ENCODE data around the gene CT55.
"Not testable (repeated sequence)": the region's sequence is repeated elsewhere in the genome, so short reads cannot be mapped to it uniquely, and the experiment has no call there.

The CT55 gene, protein sequence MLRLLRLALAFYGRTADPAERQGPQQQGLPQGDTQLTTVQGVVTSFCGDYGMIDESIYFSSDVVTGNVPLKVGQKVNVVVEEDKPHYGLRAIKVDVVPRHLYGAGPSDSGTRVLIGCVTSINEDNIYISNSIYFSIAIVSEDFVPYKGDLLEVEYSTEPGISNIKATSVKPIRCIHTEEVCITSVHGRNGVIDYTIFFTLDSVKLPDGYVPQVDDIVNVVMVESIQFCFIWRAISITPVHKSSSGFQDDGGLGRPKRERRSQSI

DNA sequence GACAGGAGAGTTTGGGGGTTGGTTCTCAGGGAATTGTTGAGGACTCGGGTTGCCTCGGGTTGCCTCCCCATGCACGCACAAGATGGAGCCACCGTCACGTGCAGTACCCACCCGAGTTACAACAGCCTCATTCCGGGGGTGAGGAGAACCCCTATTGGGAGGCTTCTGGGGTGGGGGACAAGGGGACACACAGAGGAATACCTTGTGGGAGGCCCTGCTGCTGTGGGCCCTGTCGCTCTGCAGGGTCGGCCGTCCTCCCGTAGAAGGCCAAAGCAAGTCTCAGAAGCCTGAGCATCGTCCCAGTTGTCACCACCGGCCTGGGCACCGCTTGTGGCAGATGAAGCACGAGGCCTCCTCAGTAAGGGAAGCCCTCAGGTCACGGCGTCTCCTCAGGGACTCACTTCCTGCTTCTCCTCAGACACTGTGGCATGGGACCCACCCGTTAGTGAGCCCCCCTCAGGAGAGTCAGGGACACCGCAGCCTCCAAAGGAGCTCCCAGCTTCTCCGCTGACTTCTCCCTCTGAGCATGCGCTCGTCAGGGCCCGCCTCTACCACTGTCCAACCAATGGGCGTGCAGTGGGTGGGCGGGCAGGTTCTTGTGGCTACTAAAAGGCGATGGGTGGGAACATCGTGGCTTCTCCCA is at the start of gene CT55:
Gene CT55, minus strand, starts transcription at position 522 of the 643 bp plus-strand sequence. Its CDS starts 227 bp downstream, at position 295.
- DNase-seq (ENCODE audit: low read depth): no peak

DNA sequence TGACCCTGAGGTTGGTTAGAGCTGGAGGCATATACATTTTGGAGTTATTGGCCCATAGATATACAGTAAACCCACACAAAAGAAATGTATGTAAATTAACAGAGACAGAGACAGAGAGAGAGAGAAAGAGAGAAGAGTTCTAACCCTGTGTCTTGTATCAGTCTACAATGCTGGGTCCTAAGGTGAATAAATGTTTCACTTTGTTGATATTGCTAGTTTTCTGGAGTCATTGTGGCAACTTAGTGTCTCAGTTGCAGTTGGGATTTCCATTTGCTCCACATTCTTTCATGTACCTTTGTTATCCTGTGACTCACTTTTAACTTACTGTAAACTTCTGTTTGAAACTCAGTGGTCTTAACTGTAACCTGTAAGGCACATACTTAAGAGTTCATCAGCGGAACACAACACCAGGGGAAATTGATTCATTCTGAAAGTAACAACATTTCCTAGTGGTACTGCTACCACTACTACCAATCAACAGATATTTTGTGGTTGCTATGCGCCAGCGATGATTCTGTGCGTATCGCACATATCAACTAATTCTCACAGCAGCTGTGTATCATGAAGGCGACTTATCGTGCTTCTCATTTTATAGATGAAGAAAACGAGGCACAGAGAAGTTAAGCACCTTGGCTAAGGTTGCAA is 42.1 kb upstream of the CT55 start:
- no peak for DNase-seq (ENCODE audit: low read depth)

DNA sequence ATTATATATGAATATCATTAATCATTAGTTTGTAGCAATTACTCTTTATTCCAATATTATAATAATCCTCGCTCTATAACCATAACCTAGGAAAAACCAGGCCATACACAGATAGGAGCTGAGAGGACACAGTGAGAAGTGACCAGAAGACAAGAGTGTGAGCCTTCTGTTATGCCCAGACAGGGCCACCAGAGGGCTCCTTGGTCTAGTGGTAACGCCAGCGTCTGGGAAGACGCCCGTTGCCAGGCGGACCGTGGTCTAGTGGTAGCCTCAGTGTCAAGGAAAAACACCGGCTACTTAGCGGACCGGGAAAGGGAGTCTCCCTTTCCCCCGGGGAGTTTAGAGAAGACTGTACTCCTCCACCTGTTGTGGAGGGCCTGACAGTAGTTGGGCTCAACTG is 35.2 kb upstream of the CT55 start:
- not testable (repeated sequence) for DNase-seq (ENCODE audit: low read depth)

DNA sequence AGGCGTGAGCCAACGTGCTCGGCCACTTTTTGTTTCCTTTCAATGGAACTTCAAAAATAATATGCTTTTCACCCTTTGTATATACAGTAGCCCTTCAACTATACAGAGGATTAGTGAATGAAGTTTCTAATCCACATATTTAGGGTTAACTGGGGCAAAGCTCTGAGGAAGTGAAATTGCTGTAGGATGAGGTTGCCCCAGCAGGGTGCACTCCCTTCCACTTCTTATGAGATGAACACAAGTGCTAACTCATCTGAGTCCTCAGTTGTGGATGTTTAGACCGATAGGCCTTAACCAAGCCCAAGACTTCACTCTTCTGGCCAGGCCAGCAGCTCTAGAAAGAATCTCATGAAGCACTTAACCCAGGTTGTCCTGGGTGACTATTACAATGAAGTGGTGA is 29.1 kb upstream of the CT55 start:
- no peak for DNase-seq (ENCODE audit: low read depth)

DNA sequence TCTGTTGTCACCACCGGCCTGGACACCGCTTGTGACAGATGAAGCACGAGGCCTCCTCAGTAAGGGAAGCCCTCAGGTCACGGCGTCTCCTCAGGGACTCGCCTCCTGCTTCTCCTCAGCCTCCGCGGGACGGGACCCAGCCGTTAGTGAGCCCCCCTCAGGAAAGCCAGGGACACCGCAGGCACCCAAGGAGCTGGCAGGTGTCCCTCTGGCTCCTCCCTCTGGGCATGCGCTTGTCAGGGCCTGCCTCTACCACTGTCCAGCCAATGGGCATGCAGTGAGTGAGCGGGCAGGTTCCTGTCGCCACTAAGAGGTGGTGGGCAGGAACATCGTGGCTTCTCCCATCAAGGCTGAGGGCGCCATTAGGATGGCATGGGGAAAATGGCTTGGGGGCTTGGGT is 23.5 kb upstream of the CT55 start:
- DNase-seq (ENCODE audit: low read depth): no peak

DNA sequence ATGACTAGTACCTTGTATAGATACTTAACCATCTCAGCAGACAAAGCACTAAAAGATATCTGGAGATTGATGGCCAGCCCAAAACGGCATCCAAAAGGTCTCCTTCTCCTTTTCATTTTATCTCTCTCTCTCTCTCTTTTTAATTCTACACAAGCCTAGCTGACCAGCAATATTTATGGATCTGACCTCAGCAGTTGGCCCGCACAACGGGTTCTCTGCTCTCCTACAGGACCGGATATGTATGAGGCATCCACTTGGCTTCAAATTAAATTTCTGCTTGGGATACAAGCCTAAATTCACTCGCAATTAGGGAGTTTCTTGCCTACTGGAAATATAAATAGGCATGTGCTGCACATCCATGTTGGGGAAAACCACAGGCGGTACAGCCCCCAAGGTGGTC is 22.5 kb upstream of the CT55 start:
- no peak for DNase-seq (ENCODE audit: low read depth)

DNA sequence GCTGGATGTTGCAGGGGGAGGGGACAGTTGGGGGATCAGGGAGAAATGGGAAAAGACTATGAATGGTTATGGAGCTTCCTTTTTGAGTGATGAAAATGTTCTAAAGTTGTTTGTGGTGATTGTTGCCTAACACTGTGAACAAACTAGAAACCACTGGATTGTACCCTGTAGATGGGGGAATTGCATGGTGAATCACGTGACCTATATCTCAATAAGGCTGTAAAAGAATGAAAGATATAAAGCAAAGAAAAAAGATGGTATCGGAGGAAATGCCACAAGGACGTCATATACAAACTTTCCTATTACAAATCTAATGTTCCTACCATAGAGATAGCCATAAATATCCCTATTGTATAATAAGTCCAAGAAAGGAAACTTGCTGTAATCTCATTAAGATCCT is 20.6 kb upstream of the CT55 start:
- no peak for DNase-seq (ENCODE audit: low read depth)

DNA sequence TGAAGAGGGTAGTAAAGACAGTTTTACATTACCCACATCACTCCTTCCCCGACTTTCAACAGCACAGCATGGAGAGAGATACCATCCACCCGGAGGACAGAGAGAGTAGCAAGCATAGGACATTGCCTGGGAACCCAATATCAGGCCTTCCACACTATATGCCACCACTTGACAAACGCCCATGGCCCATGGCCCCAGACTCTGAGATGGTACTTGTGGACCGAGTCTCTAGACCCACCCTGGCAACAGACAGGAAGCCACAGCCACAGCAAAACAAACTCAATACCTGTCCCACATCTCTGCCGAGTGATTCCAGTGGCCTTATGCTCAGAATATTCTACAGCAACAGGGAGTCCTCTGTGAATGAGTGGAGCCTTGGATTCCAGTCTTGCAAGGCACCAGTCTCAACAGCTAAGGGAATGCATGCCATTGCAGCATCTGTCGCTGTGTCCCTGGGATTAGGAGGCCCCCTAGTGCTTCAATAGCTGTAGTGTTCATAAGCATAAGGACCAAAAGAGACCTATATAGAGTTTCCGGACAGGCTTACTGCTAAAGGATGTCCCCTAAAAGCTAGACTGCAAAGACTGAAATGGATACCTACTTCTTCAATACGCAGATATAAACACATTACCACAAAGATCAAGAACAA is 14.7 kb upstream of the CT55 start:
- DNase-seq (ENCODE audit: low read depth): no peak

DNA sequence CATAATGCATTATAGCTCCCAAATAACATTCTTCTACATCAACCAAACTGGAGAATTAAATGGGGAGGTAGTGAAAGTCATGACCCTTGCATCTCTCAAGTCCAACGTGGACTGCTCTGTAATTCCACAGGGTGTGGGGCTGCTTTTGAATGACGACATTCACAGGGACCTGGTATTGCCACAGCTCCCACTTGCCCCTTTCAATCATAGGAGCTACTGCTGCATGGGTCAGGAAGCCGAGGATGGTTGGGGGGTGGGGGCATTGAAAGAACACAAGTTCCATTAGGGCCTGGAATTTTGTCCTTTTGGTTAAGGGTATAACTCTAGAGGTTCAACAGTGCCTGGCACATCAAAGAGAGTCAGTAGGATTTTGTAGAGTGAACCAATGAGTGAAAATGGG is 7.4 kb upstream of the CT55 start:
- no peak for DNase-seq (ENCODE audit: low read depth)

DNA sequence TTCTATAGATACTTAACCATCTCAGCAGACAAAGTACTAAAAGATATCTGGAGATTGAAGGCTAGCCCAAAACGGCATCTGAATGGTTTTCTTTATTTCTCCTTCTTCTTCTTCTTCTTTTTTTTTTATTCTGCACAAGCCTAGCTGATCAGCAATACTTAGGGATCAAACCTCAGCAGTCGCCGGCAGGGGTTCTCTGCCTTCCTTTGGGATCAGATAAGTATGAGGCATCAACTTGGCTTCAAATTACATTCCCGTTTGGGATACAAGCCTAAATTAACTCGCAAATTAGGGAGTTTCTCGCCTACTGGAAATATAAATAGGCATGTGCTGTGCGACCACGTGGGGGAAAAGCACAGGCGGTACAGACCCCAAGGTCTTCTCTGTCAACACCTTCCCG is 730 bp downstream of the CT55 start:
- DNase-seq (ENCODE audit: low read depth): no peak

DNA sequence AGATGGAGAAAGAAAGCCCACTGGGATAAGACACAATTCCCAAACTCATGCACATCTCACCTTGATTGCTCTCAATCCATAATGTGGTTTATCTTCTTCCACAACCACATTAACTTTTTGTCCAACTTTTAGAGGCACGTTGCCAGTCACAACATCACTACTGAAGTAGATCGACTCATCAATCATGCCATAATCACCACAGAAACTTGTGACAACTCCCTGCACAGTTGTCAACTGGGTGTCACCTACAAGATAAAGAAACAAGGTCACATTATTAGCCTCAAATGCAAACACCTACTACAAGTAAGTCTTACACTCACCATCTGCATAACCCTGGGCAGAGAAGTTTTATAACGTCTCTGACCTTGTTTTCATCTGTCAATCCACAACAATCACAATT is 1.7 kb downstream of the CT55 start:
- not testable (repeated sequence) for DNase-seq (ENCODE audit: low read depth)

DNA sequence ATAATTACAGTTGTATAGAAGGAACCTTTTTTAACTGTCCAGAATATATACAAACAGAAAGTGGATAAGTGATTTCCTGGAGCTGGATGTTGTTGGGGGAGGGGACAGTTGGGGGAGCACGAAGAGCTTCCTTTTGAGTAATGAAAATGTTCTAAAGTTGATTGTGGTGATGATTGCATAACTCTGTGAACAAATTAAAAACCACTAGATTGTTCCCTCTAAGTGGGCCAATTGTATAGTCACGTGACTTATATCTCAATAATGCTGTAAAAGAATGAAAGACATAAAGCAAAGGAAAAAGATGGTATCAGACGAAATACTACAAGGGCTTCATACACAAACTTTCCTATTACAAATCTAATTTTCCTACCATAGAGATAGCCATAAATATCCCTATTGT is 2.7 kb downstream of the CT55 start:
- no peak for DNase-seq (ENCODE audit: low read depth)

DNA sequence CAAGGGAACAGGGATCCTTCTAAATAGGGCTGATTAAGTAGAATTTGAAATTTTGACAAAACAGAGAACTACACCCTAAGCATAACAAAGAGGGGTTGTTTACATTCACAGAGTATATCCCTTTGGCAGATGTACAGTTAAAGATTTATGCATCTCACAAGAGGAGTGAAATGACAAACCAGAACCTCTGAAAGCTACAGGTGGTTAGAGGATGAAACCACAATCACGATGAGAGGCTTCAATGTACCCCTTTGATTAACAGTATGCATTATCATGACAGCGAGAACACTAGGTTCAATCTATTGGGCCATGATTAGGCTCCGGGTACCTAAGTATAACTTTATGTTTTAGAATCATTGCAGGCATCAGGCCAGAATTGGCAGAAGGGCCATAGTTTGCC is 16.5 kb downstream of the CT55 start:
- not testable (repeated sequence) for DNase-seq (ENCODE audit: low read depth)

DNA sequence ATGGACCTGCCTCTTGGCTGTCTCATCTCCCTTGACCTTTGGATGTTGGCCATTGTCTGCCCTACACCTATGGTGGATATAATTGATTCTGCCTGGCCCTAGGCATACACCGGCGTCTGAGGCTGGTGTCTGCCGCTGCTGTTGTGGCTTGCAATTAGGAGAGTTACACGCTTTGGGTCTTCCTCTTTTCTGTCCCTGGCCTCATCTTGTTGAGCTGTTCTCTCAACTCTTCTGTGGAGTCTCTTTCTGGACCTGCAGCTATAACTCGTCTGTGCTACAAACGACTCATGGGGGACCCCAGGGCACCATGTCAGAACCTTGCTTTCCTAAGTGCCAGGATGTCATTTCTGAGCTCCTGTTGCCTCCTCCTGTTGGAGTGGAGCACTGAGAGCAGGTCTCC is 45.1 kb downstream of the CT55 start:
- DNase-seq (ENCODE audit: low read depth): not testable (repeated sequence)

DNA sequence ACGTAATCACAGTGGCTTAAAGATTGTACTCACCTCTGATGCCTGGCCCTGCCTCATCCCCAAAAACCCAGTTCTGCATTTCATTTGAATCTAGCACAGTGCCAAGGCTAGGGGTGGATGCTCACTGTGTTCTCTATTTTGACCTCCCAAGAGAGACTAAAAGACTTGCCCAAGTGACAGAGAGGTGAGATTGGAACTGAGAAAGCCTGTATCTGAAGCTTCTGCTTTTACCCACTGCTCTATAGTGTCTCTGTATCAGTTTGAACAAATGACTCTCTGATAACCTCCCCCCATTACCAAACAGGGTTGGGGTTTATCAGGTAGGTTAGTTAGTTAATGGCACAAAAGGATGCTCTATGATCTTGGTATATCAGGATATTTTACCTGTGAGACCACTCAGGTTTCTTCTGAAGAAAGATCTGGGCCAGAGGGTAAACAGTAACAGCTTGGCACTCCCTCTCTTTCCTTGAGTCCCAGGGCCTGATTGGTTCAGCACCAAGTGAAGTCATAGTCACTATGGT is 51.1 kb downstream of the CT55 start, which contains the start of gene ETDB:
Gene ETDB, minus strand, starts transcription at position 471 of the 521 bp plus-strand sequence. CDS start 1,265 bp downstream, outside the sequence.
- DNase-seq (ENCODE audit: low read depth): not testable (repeated sequence)

DNA sequence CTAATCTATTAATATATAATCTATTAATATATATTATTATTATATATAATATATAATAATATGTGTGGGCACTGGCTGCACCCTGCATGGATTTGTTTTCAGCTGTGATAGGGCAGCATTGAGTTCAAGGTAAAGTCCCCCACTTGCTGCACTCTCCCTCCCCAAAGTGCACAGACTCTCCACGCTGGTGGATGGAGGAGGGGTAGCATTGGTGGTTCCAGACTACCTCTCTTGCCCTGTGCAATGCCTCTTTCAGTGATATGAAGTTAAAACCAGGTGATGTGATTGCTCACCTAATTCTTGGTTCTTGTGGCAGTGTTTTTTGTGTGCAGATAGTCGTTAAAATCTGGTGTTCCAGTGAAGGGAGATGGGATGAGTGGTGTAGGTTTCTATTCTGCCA is 55.1 kb downstream of the CT55 start:
- DNase-seq (ENCODE audit: low read depth): not testable (repeated sequence)

DNA sequence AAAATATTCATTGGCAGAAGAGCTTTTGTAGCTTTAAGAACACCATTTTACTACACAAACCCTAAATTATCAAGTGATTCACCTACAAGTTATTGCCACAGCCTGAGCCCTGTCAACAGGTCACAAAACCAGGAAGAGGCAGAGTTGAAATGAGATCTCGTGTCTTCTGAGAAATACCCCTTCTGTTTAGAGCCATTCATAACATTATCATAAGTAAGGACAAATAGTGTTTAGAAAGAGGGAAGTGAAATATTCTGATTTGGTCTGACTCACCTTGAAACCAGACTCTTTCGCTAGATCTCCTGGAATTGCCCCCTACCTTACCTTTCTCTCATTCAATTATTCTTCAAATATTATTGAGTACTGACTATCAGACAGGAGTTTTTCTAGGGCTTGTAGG is 56.8 kb downstream of the CT55 start:
- no peak for DNase-seq (ENCODE audit: low read depth)

DNA sequence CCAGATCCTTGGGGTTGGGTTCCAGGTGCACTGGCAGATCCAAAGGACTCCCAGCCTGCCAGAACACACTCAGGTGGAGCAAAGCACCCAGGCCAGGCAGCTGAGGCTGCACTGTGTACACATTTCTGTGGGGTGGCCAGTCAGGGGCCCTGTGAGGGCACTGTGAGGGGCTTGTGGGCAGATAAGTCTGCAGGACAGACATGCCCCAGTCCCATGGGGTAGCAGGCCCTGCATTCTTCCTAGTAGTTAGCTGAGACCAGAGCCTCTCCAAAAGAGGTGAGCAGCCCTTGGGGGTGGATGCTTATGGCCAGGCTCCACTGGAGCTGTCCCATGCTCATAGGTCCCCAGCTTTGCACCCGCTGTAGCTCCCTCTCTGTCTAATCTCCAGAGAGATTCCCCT is 58.5 kb downstream of the CT55 start:
- no peak for DNase-seq (ENCODE audit: low read depth)

DNA sequence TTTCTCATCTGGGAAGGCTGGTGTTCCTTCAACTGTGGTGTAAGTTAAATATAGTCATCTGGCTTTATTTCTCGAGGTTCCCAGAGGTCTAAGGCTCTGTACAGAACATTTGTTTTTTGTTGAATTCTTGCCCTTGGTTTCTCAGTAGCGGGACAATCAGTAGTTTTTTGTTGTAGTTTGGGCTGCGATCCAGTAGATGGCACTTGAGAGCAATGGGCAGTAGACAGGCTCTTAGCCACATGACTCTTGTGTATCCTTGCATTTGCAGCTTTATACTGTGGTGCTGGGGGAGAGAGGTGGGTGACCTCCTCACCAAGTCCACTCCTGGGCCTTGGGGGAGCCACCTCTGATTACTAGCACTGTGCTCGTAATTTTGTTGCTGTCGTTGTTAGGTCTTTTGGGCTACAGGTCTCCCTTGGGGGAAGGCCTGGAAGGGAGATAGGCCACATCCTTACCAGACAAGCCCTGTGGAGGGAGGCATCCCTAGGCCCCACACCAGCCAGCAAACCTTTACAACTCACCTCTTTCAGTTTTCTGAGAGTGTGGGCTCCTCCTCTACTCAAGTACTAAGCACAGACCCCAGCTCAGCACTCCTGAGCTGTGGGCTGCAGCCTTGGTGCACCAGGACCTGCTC is 59.0 kb downstream of the CT55 start:
- no peak for DNase-seq (ENCODE audit: low read depth)

DNA sequence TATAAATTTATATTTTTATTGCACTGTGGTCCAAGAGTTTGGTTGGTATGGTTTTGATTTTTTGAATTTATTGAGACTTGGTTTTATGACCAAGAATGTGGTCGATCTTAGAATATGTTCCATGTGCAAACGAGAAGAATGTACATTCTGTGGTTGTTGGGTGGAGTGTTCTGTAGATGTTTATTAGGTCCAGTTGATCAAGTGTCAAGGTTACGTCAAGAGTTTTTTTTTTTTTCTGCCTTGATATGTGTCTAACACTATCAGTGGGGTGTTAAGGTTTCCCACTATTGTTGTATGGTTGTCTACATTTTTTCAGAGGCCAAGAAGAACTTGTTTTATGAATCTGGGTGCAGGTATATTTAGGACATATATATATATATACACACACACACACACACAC is 61.6 kb downstream of the CT55 start:
- DNase-seq (ENCODE audit: low read depth): no peak
